Measurements from ENCODE around the gene BLNK.

Gene BLNK

DNA sequence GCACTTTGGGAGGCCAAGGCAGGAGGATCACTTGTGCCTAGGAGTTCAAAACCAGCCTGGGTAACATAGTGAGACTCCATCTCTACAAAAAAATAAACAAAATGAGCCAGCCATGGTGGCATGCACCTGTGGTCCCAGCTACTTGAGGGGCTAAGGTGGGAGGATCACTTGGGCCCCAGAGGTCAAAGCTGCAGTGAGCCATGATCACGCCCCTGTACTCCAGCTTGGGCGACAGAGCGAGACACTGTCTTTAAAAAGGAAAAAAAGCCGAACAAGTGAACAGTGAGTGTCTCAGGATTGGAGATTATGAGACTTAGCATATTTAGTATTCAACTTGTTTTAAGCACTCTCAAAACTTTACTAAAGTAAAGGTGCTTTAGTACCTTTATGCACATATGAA lies 28.1 kb downstream of the BLNK start:
- no peak overlapping the region for H3K4me3 ChIP-seq (ENCODE audit: control insufficient read depth, low read depth, low read length)
- no peak for DNase-seq (ENCODE audit: low read depth)
- TF ChIP-seq, protein P1, sequence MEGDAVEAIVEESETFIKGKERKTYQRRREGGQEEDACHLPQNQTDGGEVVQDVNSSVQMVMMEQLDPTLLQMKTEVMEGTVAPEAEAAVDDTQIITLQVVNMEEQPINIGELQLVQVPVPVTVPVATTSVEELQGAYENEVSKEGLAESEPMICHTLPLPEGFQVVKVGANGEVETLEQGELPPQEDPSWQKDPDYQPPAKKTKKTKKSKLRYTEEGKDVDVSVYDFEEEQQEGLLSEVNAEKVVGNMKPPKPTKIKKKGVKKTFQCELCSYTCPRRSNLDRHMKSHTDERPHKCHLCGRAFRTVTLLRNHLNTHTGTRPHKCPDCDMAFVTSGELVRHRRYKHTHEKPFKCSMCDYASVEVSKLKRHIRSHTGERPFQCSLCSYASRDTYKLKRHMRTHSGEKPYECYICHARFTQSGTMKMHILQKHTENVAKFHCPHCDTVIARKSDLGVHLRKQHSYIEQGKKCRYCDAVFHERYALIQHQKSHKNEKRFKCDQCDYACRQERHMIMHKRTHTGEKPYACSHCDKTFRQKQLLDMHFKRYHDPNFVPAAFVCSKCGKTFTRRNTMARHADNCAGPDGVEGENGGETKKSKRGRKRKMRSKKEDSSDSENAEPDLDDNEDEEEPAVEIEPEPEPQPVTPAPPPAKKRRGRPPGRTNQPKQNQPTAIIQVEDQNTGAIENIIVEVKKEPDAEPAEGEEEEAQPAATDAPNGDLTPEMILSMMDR (IDR thresholded peaks at IDR 0.05; ENCODE audit: control insufficient read depth, insufficient read depth, low read depth, low read length, missing control alignments), result no peak

DNA sequence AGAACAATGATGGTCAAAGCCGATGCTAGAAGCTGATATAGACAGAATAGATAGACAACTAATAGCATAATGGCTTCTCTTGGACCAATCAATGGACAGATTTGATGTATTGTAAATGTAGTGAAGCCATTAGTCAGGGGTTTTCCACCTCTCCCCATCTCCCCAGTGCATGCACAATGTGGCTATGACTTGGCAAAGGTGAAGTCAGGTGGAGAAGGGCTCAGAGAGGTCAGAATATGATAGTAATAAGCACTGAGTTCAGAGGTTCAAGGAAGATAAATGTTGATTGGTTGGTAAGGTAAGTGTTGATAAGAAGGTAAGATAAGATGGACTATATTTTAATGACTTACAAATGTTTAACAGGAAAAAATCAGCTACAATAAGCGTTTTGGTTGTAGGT lies 28.5 kb downstream of the BLNK start:
- TF ChIP-seq, protein P1 (IDR thresholded peaks at IDR 0.05; ENCODE audit: control insufficient read depth, insufficient read depth, low read depth, low read length, missing control alignments), result no peak
- no peak overlapping the region for H3K4me3 ChIP-seq (ENCODE audit: control insufficient read depth, low read depth, low read length)
- no peak for DNase-seq (ENCODE audit: low read depth)

DNA sequence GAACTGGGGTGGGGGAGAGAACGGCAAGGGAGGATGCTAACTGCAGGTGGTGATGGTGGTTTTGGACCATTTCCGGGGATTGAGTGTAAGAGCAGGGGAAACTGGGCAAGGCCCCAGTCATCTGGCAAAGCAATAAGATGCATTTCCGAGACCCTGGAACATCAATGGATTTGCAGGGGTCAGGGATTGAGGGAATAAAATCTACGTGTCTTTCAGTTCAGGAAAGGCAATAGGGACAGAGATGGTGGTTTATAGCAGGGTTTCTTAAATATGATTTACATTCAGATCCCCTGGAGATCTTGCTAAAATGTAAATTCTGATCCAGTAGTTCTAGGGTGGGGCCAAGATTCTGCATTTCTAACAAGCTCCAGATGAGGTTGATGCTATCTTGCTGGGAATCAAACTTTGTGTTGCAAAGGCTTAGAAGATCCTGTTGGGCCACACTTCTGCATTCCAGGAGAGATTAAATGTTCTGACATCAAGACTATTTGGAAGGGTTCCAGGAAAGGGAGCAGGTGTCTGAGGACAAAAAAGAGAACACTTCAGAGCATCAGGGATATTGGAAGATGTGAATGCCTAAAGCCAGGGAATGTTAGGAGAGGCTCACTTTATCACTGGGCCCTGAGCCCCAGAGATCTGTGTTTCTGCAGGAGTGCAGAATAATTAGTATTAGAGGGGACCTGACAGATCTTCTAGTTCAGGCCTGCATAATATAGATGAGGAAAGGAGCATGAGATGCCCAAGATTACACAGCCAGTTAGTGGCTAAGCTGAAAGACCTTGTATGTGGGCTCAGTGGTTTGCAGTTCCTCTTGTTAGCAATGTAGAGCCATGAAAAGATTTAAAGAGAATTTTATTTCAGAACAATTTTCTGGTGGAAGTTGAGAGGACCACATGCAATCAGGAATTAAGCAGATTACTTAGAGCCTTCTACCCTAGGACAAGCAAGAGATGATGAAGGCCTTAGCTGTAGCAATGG lies 32.4 kb downstream of the BLNK start:
- TF ChIP-seq, protein P1 (IDR thresholded peaks at IDR 0.05; ENCODE audit: control insufficient read depth, insufficient read depth, low read depth, low read length, missing control alignments), result no peak

DNA sequence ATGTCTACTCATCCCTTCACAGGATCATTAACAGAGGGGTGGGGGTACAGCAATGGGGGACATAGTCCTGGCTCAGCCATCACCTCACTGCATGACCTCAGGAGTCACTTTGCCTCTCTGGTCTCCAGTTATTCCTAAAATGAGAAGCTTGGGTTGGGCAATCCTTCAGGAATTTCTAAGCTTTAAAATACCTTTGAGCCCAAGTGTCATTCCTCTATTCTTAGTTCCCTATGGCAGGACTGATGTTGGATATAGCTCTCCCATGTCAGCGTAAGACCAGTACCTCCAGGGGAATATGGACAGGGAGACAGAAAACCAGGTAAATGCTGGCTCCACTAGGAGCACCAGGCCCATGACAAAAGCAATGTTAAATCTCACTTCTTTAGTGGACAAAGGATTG lies 34.5 kb downstream of the BLNK start:
- no peak overlapping the region for H3K4me3 ChIP-seq (ENCODE audit: control insufficient read depth, low read depth, low read length)
- no peak for DNase-seq (ENCODE audit: low read depth)
- TF ChIP-seq, protein P1 (IDR thresholded peaks at IDR 0.05; ENCODE audit: control insufficient read depth, insufficient read depth, low read depth, low read length, missing control alignments), result no peak

More for the DNA sequence above, 32.4 kb downstream of the BLNK start:
- H3K4me3 ChIP-seq (ENCODE audit: control insufficient read depth, low read depth, low read length), result no peak overlapping the region
- DNase-seq (ENCODE audit: low read depth), result no peak

DNA sequence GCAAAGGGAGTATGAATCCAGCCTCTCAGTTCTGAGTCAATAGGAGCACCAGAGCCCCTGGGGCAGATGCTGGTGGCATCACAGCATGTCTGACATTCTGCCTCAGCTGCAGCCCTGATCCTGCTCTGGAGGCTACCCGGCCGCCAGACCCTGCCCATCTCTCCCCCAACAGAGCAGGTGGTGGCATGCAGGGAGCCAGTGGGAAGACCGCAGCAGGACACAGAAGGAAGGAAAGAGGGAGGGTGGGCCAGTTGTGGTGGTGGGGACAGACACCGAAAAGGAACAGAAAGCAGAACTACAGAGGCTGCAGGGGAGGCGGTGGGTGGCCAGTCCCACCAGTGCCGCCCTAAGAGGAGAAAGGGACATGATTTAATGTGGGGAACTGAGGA lies 35.3 kb downstream of the BLNK start:
- no peak for DNase-seq (ENCODE audit: low read depth)
- H3K4me3 ChIP-seq (ENCODE audit: control insufficient read depth, low read depth, low read length), result no peak overlapping the region
- TF ChIP-seq, protein P1 (IDR thresholded peaks at IDR 0.05; ENCODE audit: control insufficient read depth, insufficient read depth, low read depth, low read length, missing control alignments), result no peak

DNA sequence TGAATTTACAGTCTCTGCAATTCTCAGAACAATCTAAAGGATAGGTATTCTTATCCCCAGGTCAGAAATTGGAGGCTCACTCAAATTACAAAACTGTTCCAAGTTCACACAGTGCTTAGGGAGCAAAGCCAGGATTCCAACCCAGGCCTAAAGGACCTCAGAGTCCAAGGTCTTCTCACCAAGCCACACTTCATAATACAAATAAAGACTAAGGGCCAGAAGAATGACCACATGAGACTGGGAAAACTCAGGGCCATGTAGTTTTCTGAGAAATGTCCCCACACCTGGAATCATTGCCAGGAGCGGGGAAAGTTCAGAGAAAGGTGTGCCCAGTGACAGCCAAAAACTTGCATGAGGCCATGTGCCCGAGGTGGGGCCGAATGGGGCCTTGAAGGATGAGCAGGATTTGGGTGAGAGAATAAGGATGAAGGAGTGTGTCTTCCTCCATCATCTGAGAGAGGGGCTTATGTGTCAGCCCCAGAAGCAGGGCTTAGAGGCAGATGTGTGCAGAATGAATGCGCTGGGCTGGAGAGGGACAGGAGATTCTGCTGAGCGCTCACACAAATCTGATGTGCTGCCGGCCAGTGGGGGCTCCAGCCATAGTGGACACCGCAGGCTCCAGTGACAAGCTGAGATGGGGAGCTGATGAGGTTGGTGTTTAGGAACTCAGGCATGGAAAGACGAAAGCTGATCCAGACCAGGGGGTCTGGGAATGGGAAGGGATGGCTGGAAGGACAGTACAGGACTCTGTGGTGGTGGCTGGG lies 35.9 kb downstream of the BLNK start:
- TF ChIP-seq, protein P1 (IDR thresholded peaks at IDR 0.05; ENCODE audit: control insufficient read depth, insufficient read depth, low read depth, low read length, missing control alignments), result no peak
- no peak for DNase-seq (ENCODE audit: low read depth)
- H3K4me3 ChIP-seq (ENCODE audit: control insufficient read depth, low read depth, low read length), result no peak overlapping the region

Data from AG09309 (cell line).